Measurements from ENCODE around the gene NFIC.

Gene NFIC

GRCh38 chr19:3504735-3505134 lies 138.4 kb downstream of the NFIC start:
- Histone ChIP-seq H3K4me3 (ENCODE audit: low read length) (peak overlapping the region; percentile 74), H3K4me1 (ENCODE audit: control insufficient read depth, low read length) (peaks cover 27% of the 10 kb centered on the region), H3K79me2 (ENCODE audit: control insufficient read depth, low read length) (peaks cover 43% of the 10 kb centered on the region), H3K4me2 (ENCODE audit: low read length) (peak overlapping the region; percentile 68), H3F3A (ENCODE audit: control insufficient read depth, insufficient read depth) (no peaks in the 10 kb centered on the region; the same call in 1 of the 2 replicates), H3K27ac (ENCODE audit: low read depth, low read length) (no peak overlapping the region), H3K9me3 (ENCODE audit: control insufficient read depth, insufficient read depth, low read length) (no peaks in the 10 kb centered on the region), H3K27me3 (ENCODE audit: control insufficient read depth, low read length) (no peaks in the 10 kb centered on the region), H3K36me3 (ENCODE audit: control insufficient read depth, low read length) (peaks cover 22% of the 10 kb centered on the region), H4K20me1 (ENCODE audit: control insufficient read depth, insufficient read depth, low read depth, low read length) (peaks cover 10% of the 10 kb centered on the region; the same call in 1 of the 2 replicates), H3K9me2 (replicated peaks; ENCODE audit: control insufficient read depth, low read length) (no peaks in the 10 kb centered on the region)
- no peak for TF ChIP-seq EZH2phosphoT487 (IDR thresholded peaks at IDR 0.05; ENCODE audit: borderline replicate concordance, low read length)
- no peak for TF ChIP-seq CTCF (IDR thresholded peaks at IDR 0.05; ENCODE audit: low read depth, low read length, poor library complexity, severe bottlenecking)

- Histone ChIP-seq H3K4me2 (ENCODE audit: low read length) (peak within 1 kb of the TSS; percentile 93), H3K4me3 (ENCODE audit: low read length) (peak within 1 kb of the TSS; percentile 89), H3F3A (ENCODE audit: control insufficient read depth, insufficient read depth) (no peaks in the 10 kb centered on the region; the same call in 1 of the 2 replicates), H3K27me3 (ENCODE audit: control insufficient read depth, low read length) (no peaks in the 10 kb centered on the region), H3K9me3 (ENCODE audit: control insufficient read depth, insufficient read depth, low read length) (no peaks in the 10 kb centered on the region), H3K4me1 (ENCODE audit: control insufficient read depth, low read length) (peaks cover 25% of the 10 kb centered on the region), H3K9me2 (replicated peaks; ENCODE audit: control insufficient read depth, low read length) (no peaks in the 10 kb centered on the region), H3K27ac (ENCODE audit: low read depth, low read length) (peak within 1 kb of the TSS; percentile 51), H4K20me1 (ENCODE audit: control insufficient read depth, insufficient read depth, low read depth, low read length) (peaks cover 10% of the 10 kb centered on the region; the same call in 1 of the 2 replicates), H3K36me3 (ENCODE audit: control insufficient read depth, low read length) (peaks cover 31% of the 10 kb centered on the region), H3K79me2 (ENCODE audit: control insufficient read depth, low read length) (peaks cover 46% of the 10 kb centered on the region)
- TF ChIP-seq CTCF (IDR thresholded peaks at IDR 0.05; ENCODE audit: low read depth, low read length, poor library complexity, severe bottlenecking) (no peak), EZH2phosphoT487 (IDR thresholded peaks at IDR 0.05; ENCODE audit: borderline replicate concordance, low read length) (no peak)
Measured at GRCh38 chr19:3505598-3506383, 139.4 kb downstream of the NFIC start, which contains the start of gene FZR1. Gene FZR1, plus strand, starts transcription at chr19:3506311. Its CDS starts 16,679 bp downstream, at chr19:3522990.

GRCh38 chr19:3506384-3507340 lies 140.3 kb downstream of the NFIC start:
- H4K20me1 ChIP-seq (ENCODE audit: control insufficient read depth, insufficient read depth, low read depth, low read length) = peaks cover 10% of the 10 kb centered on the region; the same call in 1 of the 2 replicates
- peak overlapping the region; percentile 51 for H3K27ac ChIP-seq (ENCODE audit: low read depth, low read length)
- peaks cover 55% of the 10 kb centered on the region for H3K79me2 ChIP-seq (ENCODE audit: control insufficient read depth, low read length)

More at GRCh38 chr19:3506384-3507340, 140.3 kb downstream of the NFIC start:
- peaks cover 20% of the 10 kb centered on the region for H3K4me1 ChIP-seq (ENCODE audit: control insufficient read depth, low read length)
- peaks cover 36% of the 10 kb centered on the region for H3K36me3 ChIP-seq (ENCODE audit: control insufficient read depth, low read length)
- no peaks in the 10 kb centered on the region for H3K9me2 ChIP-seq (replicated peaks; ENCODE audit: control insufficient read depth, low read length)
- peak overlapping the region; percentile 89 for H3K4me3 ChIP-seq (ENCODE audit: low read length)
- H3K27me3 ChIP-seq (ENCODE audit: control insufficient read depth, low read length) = no peaks in the 10 kb centered on the region
- H3K9me3 ChIP-seq (ENCODE audit: control insufficient read depth, insufficient read depth, low read length) = no peaks in the 10 kb centered on the region
- H3F3A ChIP-seq (ENCODE audit: control insufficient read depth, insufficient read depth) = no peaks in the 10 kb centered on the region; the same call in 1 of the 2 replicates
- TF ChIP-seq EZH2phosphoT487 (IDR thresholded peaks at IDR 0.05; ENCODE audit: borderline replicate concordance, low read length) (no peak), CTCF (IDR thresholded peaks at IDR 0.05; ENCODE audit: low read depth, low read length, poor library complexity, severe bottlenecking) (no peak)
- peak overlapping the region; percentile 93 for H3K4me2 ChIP-seq (ENCODE audit: low read length)

Data from DOHH2 (cell line).